Upper lobe of left lung (tissue), 4 donors: Measurements from ENCODE around the gene DOHH.

Experiments
- EP300 ChIP-seq, 4 donors: sonication (generic); formaldehyde crosslinking; IDR thresholded peaks; one replicate each; pipeline ENCODE4 v1.5.1; 2017; ENCODE audit warnings: antibody characterized with exemption in 4 of 4, control low read depth in 2 of 4
- TF ChIP-seq, protein P1 (sequence below), 6 experiments: fragments of 450-650 bp in 4 of 6; fragments of 200-600 bp in 2 of 6; sonication (generic) in 2 of 6; IDR thresholded peaks; one replicate each; pipeline ENCODE4 v1.5.1; 2016 to 2019; ENCODE audit warnings: antibody characterized with exemption in 6 of 6

DNA sequence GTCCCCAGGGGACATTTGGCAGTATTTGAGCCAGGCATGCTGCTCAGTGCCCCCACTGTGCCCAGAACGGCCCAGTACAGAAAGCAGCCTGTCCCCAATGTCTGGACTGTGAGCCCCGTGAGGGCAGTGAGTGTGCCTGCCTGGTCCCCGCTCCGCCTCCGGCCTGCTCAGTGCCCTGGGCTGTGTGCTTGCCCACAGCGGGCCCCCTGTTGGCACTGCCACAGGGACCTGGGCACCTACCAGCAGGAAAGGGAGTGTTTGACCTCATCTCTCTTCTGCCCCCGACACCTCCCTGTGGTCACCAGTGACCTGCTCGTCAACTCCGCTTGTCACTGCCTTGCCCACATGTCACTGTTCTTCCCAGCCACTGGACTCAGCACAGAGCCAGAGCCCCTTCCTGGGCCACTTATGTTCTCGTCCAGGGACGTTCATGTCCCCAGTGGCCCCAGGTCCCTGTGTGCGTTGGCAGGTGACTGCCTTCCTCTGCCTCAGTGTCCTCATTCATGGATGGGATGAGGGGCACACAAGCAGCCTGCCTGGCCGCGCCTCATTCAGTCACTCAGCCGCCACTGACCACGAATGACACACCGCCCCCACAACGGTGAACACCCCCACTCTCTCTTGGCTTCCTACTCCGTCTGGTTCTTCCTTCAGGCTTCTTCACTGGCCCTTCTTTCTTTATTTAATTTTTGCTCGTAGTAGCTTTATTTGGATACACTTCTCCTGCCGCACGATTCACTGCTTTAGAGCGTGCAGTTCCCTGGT lies 8.5 kb upstream of the DOHH start:
- TF ChIP-seq, protein P1, sequence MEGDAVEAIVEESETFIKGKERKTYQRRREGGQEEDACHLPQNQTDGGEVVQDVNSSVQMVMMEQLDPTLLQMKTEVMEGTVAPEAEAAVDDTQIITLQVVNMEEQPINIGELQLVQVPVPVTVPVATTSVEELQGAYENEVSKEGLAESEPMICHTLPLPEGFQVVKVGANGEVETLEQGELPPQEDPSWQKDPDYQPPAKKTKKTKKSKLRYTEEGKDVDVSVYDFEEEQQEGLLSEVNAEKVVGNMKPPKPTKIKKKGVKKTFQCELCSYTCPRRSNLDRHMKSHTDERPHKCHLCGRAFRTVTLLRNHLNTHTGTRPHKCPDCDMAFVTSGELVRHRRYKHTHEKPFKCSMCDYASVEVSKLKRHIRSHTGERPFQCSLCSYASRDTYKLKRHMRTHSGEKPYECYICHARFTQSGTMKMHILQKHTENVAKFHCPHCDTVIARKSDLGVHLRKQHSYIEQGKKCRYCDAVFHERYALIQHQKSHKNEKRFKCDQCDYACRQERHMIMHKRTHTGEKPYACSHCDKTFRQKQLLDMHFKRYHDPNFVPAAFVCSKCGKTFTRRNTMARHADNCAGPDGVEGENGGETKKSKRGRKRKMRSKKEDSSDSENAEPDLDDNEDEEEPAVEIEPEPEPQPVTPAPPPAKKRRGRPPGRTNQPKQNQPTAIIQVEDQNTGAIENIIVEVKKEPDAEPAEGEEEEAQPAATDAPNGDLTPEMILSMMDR (IDR thresholded peaks at IDR 0.05): no peak
- no peak for TF ChIP-seq EP300 (IDR thresholded peaks at IDR 0.05)
